NB4 (cell line): ENCODE data around the gene NUTM1.

ENCODE experiments used
- MAX ChIP-seq: IDR thresholded peaks from 2 replicates; pipeline ENCODE4 v1.6.1; 2011; ENCODE audit warnings: low read depth, low read length
- MYC ChIP-seq: IDR thresholded peaks from 2 replicates; pipeline ENCODE4 v1.6.1; 2011; ENCODE audit warnings: low read depth, low read length
- POLR2A ChIP-seq: IDR thresholded peaks from 2 replicates; pipeline ENCODE4 v1.6.1; 2011; ENCODE audit warnings: mild to moderate bottlenecking; ENCODE audit not compliant: insufficient read length; ENCODE audit errors: extremely low read depth
- TF ChIP-seq, protein P1 (sequence below): IDR thresholded peaks from one replicate; pipeline ENCODE4 v1.5.1; 2012; ENCODE audit warnings: low read depth, low read length

GRCh38 chr15:34330279-34330678, 12.8 kb upstream of the NUTM1 start:
- TF ChIP-seq, protein P1, sequence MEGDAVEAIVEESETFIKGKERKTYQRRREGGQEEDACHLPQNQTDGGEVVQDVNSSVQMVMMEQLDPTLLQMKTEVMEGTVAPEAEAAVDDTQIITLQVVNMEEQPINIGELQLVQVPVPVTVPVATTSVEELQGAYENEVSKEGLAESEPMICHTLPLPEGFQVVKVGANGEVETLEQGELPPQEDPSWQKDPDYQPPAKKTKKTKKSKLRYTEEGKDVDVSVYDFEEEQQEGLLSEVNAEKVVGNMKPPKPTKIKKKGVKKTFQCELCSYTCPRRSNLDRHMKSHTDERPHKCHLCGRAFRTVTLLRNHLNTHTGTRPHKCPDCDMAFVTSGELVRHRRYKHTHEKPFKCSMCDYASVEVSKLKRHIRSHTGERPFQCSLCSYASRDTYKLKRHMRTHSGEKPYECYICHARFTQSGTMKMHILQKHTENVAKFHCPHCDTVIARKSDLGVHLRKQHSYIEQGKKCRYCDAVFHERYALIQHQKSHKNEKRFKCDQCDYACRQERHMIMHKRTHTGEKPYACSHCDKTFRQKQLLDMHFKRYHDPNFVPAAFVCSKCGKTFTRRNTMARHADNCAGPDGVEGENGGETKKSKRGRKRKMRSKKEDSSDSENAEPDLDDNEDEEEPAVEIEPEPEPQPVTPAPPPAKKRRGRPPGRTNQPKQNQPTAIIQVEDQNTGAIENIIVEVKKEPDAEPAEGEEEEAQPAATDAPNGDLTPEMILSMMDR = no peak
- no peak for TF ChIP-seq POLR2A
- TF ChIP-seq MAX = no peak
- no peak for TF ChIP-seq MYC
